ENCODE data around the gene RPS6KA2.
A peak's percentile ranks its signal among the peaks of the same experiment; 100 is the strongest.

RPS6KA2 gene

DNA sequence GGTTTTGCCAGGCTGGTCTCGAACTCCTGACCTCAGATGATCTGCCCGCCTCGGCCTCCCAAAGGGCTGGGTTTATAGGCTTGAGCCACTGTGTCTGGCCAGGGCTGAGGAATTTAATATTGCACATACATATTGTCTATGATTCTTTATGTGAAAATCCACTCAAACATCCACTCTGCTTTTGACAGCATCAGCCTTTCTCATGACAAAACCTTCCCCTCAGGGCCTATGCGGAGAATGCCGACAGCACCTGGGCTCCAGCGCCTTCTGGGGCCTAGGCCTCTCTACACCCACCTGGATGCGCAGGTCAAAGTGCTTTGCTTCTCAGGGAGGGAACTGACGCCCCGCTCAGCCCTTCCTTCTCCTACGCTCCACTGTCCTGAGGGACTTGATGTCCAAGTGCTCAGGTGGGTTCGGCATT lies 46.0 kb downstream of the RPS6KA2 start:
- CTCF ChIA-PET: no interaction called here
- peak overlapping the region; percentile 7 for H3K27ac ChIP-seq
- POLR2A ChIA-PET (ENCODE audit: low non-redundant PET): no interaction called here
- DNase-seq (ENCODE audit: low spot score): no peak
- TF ChIP-seq CTCF (conservative IDR thresholded peaks at IDR 0.05; ENCODE audit: low read depth): no peak

GRCh38 chr6:166580076-166581050 lies 46.7 kb downstream of the RPS6KA2 start:
- CTCF ChIA-PET: no interaction called here

DNA sequence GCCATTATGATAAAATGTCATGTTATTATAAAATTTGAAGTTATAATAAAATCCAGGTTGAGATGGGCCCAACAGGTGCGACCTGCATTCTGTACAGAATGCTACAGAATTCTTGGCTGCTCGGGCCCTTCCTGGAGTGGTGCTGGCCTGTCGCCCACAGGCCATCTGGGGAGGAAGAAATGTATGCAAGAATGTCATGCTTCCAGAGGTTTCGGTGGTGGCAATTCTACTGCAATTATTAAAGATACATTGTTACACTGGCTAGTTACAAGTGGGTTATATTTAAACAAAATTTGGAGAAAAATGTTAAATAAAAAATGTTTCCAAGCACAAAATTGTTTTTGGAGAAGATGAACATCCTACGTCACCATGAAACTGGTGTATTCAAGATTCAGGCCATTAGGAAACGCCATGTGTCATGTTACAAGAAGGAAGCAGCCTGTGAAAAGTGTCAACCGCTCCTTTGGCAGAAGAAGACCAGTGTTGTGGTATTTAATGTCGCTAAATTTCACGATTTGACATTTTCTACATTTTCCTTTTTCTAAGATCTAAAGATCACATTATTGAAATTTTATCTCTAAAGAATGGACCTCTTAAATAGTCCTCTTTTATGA lies 47.7 kb downstream of the RPS6KA2 start:
- DNase-seq (ENCODE audit: low spot score): no peak
- H3K27ac ChIP-seq: no peak overlapping the region
- ChIA-PET POLR2A (ENCODE audit: low non-redundant PET) (no interaction called here), CTCF (no interaction called here)
- no peak for TF ChIP-seq CTCF (conservative IDR thresholded peaks at IDR 0.05; ENCODE audit: low read depth)

More at GRCh38 chr6:166580076-166581050, 46.7 kb downstream of the RPS6KA2 start:
- POLR2A ChIA-PET (ENCODE audit: low non-redundant PET): no interaction called here
- TF ChIP-seq CTCF (conservative IDR thresholded peaks at IDR 0.05; ENCODE audit: low read depth): no peak
- H3K27ac ChIP-seq: peak overlapping the region; percentile 7
- no peak for DNase-seq (ENCODE audit: low spot score)

- no peak for TF ChIP-seq CTCF (conservative IDR thresholded peaks at IDR 0.05; ENCODE audit: low read depth)
- ChIA-PET POLR2A (ENCODE audit: low non-redundant PET) (no interaction called here), CTCF (no interaction called here)
- DNase-seq (ENCODE audit: low spot score): no peak
- H3K27ac ChIP-seq: no peak overlapping the region
These were observed 48.4 kb downstream of the RPS6KA2 start for GRCh38 chr6:166578536-166579236.

- no peak overlapping the region for H3K27ac ChIP-seq
- POLR2A ChIA-PET (ENCODE audit: low non-redundant PET): no interaction called here
- no peak for DNase-seq (ENCODE audit: low spot score)
- TF ChIP-seq CTCF (conservative IDR thresholded peaks at IDR 0.05; ENCODE audit: low read depth): no peak
- CTCF ChIA-PET: interaction anchor here (0.7 kb wide), 1 partner anchor 99 kb away, joined by 3 read pairs; no protein-coding TSS in a partner anchor
These were observed 51.8 kb downstream of the RPS6KA2 start for GRCh38 chr6:166575205-166575604.

DNA sequence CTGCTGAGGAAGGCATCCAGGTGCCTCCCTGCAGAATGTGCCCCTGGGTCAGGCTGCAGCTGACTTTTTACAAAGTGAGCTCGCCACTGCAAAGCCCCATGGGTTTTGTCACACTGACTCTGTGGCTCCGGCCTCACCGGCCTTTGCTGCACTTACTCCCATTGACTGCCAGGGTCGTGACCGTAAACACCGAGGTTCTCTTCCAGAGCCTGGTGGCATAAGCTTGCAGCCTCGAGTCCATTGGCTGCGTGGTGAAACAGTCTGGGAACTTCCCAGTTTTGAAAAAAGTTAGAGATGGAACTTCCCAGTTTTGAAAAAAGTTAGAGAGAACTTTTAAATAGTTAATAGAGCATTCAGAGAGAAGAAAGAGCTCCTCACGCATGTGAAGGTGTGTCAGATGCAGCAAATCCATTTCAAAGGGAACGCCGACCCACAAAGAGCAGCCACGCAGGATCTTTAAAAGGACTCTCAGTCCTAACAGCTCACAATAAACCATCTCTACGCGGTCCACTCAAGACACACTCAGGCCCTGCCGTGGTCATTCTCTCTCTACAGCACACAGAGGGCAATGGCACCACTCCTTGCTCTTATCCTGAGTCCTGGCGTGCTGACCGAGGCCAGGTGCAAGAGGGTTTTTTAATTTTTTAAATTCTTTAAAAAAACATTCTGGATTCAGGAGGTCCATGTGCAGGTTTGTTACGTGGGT lies 53.4 kb downstream of the RPS6KA2 start:
- TF ChIP-seq CTCF (conservative IDR thresholded peaks at IDR 0.05; ENCODE audit: low read depth): no peak
- ChIA-PET POLR2A (ENCODE audit: low non-redundant PET) (no interaction called here), CTCF (interaction anchor here (0.6 kb wide), 1 partner anchor 58 kb away, joined by 3 read pairs; no protein-coding TSS in a partner anchor)
- DNase-seq (ENCODE audit: low spot score): no peak
- H3K27ac ChIP-seq: peak overlapping the region; percentile 70

Data from RWPE1 (cell line).